ENCODE measurements around the gene EXTL1.

DNA sequence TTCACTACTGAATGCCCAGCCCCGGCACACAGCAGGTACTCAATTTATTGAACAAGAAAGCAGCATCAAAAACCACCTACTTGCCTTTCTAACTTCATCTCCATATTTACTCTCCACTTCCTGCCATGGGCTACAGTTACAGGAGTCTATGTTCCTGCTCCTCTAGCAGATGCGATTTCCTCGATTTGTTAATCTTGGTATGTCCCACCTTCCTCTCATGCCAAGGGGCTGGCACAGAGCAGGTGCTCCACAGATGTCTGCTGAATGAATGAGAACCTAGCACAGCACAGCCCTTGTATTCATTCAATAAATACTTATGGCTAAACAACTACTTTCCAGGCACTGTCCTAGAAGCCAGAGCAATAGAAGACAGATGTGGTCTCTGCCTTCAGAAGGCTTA lies 35.9 kb upstream of the EXTL1 start:
- TF ChIP-seq POLR2A (IDR thresholded peaks at IDR 0.05; ENCODE audit: low read depth) (no peak), POLR2AphosphoS5 (IDR thresholded peaks at IDR 0.05) (no peak), EP300 (IDR thresholded peaks at IDR 0.05) (no peak)
- TF ChIP-seq, protein P1, sequence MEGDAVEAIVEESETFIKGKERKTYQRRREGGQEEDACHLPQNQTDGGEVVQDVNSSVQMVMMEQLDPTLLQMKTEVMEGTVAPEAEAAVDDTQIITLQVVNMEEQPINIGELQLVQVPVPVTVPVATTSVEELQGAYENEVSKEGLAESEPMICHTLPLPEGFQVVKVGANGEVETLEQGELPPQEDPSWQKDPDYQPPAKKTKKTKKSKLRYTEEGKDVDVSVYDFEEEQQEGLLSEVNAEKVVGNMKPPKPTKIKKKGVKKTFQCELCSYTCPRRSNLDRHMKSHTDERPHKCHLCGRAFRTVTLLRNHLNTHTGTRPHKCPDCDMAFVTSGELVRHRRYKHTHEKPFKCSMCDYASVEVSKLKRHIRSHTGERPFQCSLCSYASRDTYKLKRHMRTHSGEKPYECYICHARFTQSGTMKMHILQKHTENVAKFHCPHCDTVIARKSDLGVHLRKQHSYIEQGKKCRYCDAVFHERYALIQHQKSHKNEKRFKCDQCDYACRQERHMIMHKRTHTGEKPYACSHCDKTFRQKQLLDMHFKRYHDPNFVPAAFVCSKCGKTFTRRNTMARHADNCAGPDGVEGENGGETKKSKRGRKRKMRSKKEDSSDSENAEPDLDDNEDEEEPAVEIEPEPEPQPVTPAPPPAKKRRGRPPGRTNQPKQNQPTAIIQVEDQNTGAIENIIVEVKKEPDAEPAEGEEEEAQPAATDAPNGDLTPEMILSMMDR (IDR thresholded peaks at IDR 0.05) = no peak

Measured in esophagus muscularis mucosa (tissue), 4 donors.